K562 (cell line): Measurements from ENCODE around the gene STK32C.

Experiments used
- CCAR2 ChIP-seq: fragments of 200-400 bp; formaldehyde crosslinking; IDR thresholded peaks from 2 replicates; pipeline ENCODE4 v1.6.1; 2017; ENCODE audit warnings: mild to moderate bottlenecking, low read depth, low read length
- CEBPB ChIP-seq: fragments of 450-650 bp; IDR thresholded peaks from 2 replicates; pipeline ENCODE4 v1.6.1; 2016; ENCODE audit warnings: missing genetic modification characterization, missing compliant biosample characterization
- CHD4 ChIP-seq: fragments of 200-600 bp; sonication (generic); IDR thresholded peaks from 3 replicates; pipeline ENCODE4 v1.6.1; 2012; ENCODE audit warnings: low read depth, mild to moderate bottlenecking, mixed read lengths, low read length, inconsistent platforms; ENCODE audit not compliant: insufficient read depth, insufficient replicate concordance, poor library complexity, severe bottlenecking
- EGR1 ChIP-seq: fragments of 450-650 bp; conservative IDR thresholded peaks from 2 replicates; pipeline ENCODE4 v1.6.1; 2017; ENCODE audit warnings: mild to moderate bottlenecking
- HDAC1 ChIP-seq, 2 experiments: fragments of 450-650 bp; IDR thresholded peaks; 2 replicates each; pipeline ENCODE4 v1.6.1; 2016 to 2017; ENCODE audit warnings: inconsistent platforms in 1 of 2, mild to moderate bottlenecking in 1 of 2, moderate library complexity in 1 of 2
- HOMEZ ChIP-seq: fragments of 250-450 bp; sonication (Bioruptor Pico); IDR thresholded peaks from 2 replicates; pipeline ENCODE4 v1.4.0; 2020; ENCODE audit warnings: mild to moderate bottlenecking, moderate library complexity
- KDM1A ChIP-seq, 2 experiments: fragments of 450-650 bp; IDR thresholded peaks; 2 replicates each; pipeline ENCODE4 v1.6.1; 2016; ENCODE audit warnings: mild to moderate bottlenecking in 2 of 2
- MYC ChIP-seq, 2 experiments: fragments of 250-450 bp in 1 of 2; sonication (Bioruptor Pico) in 1 of 2; IDR thresholded peaks; 2 replicates each; pipeline versions ENCODE4 v1.5.1 to v1.6.1; 2012 to 2021; ENCODE audit warnings: low read depth in 2 of 2, borderline replicate concordance in 1 of 2, improper control_type of control experiment in 1 of 2, low read length in 1 of 2, mild to moderate bottlenecking in 1 of 2, moderate library complexity in 1 of 2
- POLR2A ChIP-seq: fragments of 450-650 bp; conservative IDR thresholded peaks from 2 replicates; pipeline ENCODE4 v1.6.1; 2016
- YY1 ChIP-seq, 3 experiments: IDR thresholded peaks; 2 replicates each; pipeline ENCODE4 v1.6.1; 2011; ENCODE audit warnings: low read length in 2 of 3, mild to moderate bottlenecking in 2 of 3, moderate library complexity in 2 of 3, borderline replicate concordance in 1 of 3, control low read depth in 1 of 3, low read depth in 1 of 3; ENCODE audit not compliant: insufficient read depth in 3 of 3, insufficient replicate concordance in 2 of 3, control insufficient read depth in 1 of 3, insufficient read length in 1 of 3; ENCODE audit errors: extremely low read depth in 1 of 3
- ZNF76 ChIP-seq: fragments of 250-450 bp; sonication (Bioruptor Pico); IDR thresholded peaks from 2 replicates; pipeline ENCODE4 v1.4.0; 2020; ENCODE audit warnings: mild to moderate bottlenecking, moderate library complexity, borderline replicate concordance
- TF ChIP-seq, protein P1 (sequence below), 3 experiments: fragments of 200-800 bp in 1 of 3; fragments of 250-450 bp in 1 of 3; fragments of 450-650 bp in 1 of 3; sonication (Bioruptor Pico) in 1 of 3; sonication (Bioruptor generic) in 1 of 3; formaldehyde crosslinking in 1 of 3; IDR thresholded peaks; 2 replicates each; pipeline versions ENCODE4 v1.6.1 to v1.8.0; 2016 to 2022; ENCODE audit warnings: mild to moderate bottlenecking in 2 of 3, missing genetic modification characterization in 2 of 3, missing compliant biosample characterization in 1 of 3, moderate library complexity in 1 of 3
- TF ChIP-seq, protein P2 (sequence below): fragments of 250-450 bp; sonication (Bioruptor Pico); IDR thresholded peaks from 2 replicates; pipeline ENCODE4 v1.5.0; 2021

- TF ChIP-seq CCAR2, result no peak
- TF ChIP-seq POLR2A, result no peak
- TF ChIP-seq CHD4, result no peak
- TF ChIP-seq, protein P1, sequence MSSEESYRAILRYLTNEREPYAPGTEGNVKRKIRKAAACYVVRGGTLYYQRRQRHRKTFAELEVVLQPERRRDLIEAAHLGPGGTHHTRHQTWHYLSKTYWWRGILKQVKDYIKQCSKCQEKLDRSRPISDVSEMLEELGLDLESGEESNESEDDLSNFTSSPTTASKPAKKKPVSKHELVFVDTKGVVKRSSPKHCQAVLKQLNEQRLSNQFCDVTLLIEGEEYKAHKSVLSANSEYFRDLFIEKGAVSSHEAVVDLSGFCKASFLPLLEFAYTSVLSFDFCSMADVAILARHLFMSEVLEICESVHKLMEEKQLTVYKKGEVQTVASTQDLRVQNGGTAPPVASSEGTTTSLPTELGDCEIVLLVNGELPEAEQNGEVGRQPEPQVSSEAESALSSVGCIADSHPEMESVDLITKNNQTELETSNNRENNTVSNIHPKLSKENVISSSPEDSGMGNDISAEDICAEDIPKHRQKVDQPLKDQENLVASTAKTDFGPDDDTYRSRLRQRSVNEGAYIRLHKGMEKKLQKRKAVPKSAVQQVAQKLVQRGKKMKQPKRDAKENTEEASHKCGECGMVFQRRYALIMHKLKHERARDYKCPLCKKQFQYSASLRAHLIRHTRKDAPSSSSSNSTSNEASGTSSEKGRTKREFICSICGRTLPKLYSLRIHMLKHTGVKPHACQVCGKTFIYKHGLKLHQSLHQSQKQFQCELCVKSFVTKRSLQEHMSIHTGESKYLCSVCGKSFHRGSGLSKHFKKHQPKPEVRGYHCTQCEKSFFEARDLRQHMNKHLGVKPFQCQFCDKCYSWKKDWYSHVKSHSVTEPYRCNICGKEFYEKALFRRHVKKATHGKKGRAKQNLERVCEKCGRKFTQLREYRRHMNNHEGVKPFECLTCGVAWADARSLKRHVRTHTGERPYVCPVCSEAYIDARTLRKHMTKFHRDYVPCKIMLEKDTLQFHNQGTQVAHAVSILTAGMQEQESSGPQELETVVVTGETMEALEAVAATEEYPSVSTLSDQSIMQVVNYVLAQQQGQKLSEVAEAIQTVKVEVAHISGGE (CRISPR knock-in tag; IDR thresholded peaks at IDR 0.05), result no peak
- TF ChIP-seq, protein P2, sequence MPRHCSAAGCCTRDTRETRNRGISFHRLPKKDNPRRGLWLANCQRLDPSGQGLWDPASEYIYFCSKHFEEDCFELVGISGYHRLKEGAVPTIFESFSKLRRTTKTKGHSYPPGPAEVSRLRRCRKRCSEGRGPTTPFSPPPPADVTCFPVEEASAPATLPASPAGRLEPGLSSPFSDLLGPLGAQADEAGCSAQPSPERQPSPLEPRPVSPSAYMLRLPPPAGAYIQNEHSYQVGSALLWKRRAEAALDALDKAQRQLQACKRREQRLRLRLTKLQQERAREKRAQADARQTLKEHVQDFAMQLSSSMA (CRISPR knock-in tag), result no peak
- TF ChIP-seq EGR1, result no peak
- no peak for TF ChIP-seq ZNF76 (CRISPR knock-in tag)
- TF ChIP-seq HOMEZ (CRISPR knock-in tag), result no peak
- TF ChIP-seq KDM1A (IDR thresholded peaks at IDR 0.05), result no peak
- no peak for TF ChIP-seq CEBPB
- no peak for TF ChIP-seq MYC (IDR thresholded peaks at IDR 0.05; ENCODE audit: low read depth, low read length)
- no peak for TF ChIP-seq MYC (CRISPR knock-in tag; IDR thresholded peaks at IDR 0.05; ENCODE audit: borderline replicate concordance, low read depth)
- TF ChIP-seq YY1 (IDR thresholded peaks at IDR 0.05; ENCODE audit: borderline replicate concordance in 1 of 3, control insufficient read depth in 1 of 3, extremely low read depth in 1 of 3, insufficient read depth in 3 of 3, insufficient read length in 1 of 3, insufficient replicate concordance in 2 of 3, low read depth in 1 of 3, low read length in 2 of 3), result no peak
- no peak for TF ChIP-seq HDAC1 (IDR thresholded peaks at IDR 0.05)
Measured at GRCh38 chr10:132274581-132274980, 33.2 kb downstream of the STK32C start.
